Stimulated activated CD4-positive, alpha-beta T cell treated with anti-CD3 and anti-CD28 coated beads, Interleukin-1b, Interleukin-23, amount 100 ng/mL, for 24 hours (primary cell): ENCODE data around the gene XIST.
"Not testable (repeated sequence)": the region's sequence is repeated elsewhere in the genome, so short reads cannot be mapped to it uniquely, and the experiment has no call there.

ENCODE experiments used
- DNase-seq, 4 experiments: peaks; one replicate each; pipeline ENCODE4 v3.0.0-alpha.2; 2020; ENCODE audit warnings: low read depth in 4 of 4, low spot score in 1 of 4

The XIST gene

DNA sequence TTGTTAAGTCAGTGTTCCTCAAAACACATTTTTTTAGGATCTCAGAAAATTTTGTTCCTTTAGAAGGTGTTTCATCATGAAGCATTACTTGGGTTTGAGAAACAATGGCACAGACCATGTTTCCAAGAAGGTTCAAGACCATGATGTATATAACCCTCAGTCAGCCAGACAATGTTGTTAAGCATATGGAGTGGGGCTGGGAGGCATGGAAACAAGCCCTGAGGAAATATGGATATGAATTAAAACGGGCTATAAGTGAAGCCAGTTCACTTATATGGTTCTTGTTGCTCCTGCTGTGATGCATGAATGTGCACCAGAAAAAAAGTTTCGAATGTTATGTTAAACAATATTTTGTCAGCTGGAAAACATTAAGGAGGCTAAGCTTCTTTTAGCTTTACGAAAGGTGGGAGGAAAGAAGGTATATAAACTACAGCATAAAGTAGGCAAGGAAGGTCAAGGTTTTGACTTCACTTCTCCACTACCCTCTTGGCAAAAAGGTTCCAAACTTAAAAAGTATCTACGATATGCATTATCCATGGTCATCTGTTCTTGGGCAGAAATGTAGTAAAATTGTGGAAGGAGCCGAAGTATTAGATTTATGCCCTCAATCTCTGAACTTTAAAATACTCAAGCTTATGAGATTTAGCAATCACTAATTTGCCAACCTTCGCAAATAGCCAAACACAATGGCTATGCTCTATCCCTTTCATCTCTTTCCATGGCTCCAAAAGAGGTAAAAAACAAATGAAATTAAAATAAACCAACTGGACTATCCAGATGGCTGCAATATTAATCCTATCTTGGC, 12.2 kb downstream of the XIST start:
- DNase-seq, result no peak

DNA sequence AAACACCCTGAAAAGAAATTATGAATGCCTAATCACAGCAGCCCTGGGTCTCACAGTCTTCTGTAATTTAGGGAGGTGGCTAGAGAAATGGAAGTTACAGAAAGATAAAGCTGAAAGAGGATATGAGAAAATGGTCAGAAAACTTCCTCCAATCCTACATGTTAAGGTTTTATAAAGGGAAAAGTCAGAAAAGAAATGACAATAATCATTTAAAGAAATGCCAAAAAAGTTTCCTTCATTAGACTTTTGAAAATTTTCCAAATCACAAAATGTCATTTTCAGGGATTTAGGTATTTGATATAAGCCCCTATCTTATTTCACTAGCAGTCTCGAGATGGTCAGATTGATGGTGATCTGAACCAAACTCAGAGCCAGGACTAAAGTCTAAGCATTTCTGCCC, 13.4 kb downstream of the XIST start:
- no peak for DNase-seq

DNA sequence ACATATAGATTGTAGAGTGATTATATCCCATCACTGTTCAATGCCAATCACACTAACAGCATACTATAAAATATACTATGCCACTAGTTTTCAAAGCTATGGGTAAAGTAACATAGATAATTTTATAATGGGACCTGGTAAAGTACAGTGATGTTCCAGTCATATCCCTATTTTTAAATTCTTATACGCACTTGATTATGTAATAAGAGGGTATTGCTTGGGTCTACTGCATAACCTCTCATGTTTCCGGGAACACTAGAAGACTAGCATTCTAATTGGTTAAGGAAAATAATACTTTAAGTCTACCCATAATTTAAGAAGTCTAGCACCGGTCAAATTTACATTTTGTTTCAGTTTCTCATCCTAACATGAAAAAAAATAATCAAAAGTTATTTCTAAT, 14.4 kb downstream of the XIST start:
- no peak for DNase-seq

DNA sequence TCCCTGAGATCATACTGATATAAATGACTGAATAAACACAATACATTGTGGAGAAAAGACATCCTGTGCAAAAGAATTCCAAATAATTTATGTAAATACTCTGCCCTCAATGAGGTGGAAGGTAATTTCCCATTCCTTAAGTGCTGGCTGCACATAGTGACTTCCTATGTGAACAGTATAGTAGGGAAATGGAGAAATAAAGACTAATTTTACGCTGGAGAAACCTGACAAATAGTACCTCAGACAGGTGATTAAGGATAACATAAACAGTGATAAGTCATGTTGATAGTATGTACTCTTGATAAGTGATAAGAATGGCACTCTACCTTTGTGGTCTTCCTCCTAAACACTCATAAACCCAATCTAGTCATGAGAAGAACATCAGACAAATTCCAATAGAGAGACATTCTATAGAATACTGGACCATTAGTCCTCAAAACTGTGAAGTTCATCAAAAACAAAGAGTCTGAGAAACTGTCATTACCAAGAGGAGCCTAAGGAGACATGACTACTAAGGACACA, 15.5 kb downstream of the XIST start:
- no peak for DNase-seq

DNA sequence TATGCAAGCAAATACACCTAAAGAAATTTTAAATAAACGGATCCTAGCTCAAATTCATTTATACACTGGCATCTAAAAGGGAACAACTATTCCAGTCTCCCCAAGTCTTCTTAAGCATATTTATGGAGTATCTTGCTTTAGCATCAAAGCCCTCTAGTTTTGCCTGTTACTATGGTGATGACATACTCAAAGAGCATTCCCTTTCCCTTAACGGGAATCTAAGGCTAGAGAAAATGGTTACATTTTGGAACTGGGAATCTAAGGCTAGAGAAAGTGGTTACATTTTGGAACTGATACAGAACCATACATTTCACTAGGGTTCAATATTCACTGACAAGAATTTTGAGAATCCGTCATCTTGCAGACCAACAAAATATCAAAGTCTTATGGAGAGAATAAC, 18.3 kb downstream of the XIST start:
- no peak for DNase-seq

DNA sequence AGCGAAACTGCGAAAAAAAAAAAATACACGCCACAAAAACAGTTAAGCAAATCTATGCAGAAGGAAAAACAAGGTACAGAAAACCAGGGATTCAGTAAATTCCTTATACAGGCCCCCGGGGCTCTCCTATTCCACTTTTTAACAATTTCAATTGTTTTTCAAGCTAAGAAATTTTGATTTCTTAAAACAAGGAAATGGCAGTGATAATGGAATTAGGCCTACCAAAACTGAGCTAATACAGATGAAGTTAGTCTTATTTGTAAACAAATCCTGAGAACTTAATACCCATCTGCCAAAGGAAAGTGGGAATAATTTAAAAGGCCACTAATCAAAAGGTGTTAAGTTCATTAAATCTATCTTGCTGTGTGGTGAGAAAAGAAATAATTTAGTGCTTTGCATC, 20.2 kb downstream of the XIST start:
- DNase-seq, result no peak

DNA sequence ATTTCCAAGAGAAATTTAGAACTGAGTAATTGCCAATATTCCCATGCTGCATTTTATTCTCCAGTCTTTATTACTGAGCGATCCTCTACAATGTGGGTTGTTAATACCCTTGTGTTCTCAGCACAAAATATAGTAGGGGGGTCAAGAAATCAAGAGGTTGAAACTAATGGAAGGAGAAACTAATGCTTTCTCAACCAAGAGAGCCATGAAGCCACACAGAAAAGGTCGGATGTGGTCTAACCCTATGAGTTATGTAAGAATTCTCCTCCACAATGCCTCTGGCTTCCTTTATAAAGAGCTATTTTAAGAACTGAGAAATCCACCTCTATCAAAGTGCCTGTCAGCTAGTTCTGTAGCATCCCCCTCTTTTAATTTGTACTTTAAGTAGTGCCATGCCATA, 21.0 kb downstream of the XIST start:
- no peak for DNase-seq

DNA sequence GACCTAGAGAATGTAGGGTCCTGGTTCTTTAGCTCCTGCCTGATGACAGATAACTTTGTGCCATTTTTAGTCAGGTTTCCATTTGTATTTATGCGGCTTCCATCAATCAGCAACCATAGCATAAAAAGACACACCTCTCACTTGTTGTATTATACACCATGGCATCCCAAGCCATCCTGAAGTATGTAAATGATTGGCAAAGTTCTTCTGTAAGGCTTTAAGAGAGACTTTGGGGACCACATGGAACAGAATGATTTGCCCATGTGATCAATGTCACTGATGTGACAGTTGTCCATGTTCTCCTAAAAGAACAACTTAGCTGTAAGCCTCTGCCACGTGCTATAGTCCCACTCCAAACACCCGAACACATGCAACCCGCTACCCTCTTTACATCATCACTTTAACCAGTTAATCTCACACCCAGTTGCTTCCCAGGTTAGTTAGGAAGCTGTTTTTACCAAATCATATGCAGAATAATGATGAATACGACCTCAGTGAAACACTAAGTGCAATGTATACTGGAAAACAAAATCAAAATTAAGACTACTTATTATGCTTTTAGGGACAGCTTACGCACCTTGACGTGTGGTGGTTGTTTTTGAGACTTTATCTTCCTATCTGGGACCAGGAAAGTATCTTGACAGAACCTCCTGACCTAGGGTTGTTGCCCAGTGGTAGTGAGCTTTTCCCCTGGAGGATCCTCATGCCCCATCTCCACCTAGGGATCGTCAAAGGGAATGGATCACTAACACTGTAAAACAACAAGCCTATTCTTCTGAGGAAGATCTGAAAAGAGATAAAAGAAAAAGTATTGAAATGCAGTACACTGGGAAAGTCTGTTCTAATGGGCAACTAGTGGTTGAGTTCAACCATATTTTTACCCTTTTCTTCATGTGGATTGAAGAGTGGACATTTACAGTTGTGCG, 21.8 kb downstream of the XIST start:
- no peak for DNase-seq

DNA sequence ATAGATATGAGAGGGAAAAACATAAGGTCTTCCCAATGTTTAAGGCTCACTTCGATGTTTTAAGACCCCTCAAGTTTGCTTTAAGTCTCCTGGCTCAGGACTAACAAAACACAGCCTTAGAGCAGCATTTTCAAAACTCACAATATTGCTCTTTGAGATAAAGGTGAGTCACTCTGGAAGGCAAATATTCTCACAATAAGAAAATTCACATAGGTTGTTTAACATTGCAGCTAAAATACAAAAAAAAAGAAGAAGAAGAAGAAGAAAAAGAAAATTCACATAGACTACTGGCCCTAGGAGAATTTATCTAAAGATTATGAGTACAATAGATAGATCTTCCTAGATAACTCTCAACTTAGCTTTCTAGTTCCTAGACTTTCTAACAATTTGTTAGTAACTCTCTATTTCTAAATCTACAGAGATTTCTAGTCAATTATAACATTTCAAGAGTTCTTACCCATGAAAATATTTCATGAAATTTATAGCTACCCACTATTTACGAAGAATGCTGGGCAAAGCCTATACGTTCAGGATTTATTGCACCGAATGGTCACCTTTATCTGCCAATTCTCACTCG, 22.5 kb downstream of the XIST start:
- no peak for DNase-seq

DNA sequence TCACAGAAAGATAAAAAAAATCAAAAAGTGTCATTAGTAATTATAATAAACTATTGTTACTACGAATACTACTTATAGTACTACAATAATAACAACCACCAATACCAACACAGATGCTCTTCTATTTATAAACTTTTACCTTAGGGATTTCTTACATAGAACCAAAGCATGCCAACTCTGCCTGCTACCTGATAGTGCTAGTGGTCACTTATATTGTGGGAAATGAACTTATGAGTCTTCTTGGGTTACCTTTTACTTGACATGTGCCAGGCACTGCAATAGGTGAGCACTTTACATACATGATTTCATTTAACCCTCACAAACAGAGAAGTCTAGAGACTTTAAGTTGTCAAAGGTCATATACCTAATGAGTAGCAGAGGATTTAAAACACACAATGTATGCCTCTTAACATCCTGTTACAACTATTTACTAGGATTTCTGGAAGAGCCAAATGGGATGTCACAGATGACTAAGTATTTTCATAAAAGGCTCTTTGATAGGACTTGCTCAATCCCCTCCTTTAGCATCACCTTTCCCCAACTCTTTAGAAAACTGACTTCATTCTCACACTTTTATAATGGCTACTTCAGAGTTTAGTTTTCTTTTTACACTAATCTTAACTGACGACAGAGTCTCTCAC, 24.3 kb downstream of the XIST start:
- no peak for DNase-seq

DNA sequence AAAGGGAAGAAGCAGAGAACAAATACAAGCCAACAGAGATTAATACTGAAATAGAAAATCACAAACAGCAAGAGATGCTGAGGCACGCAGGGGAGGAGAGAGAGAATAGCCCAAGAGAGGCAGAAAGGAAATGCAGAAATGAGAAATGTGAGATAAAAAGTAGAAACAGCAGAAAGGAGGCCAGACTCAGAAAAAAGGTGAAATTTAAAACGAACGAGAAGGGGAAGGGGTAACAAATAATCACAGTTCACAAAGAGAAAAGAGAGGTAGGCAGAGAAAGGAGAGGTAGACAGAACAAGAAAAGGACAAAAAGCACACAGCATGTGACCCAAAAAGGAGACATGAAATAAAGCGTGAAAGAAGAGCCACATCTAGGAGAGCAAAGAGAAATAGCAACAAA, 25.1 kb downstream of the XIST start:
- no peak for DNase-seq

DNA sequence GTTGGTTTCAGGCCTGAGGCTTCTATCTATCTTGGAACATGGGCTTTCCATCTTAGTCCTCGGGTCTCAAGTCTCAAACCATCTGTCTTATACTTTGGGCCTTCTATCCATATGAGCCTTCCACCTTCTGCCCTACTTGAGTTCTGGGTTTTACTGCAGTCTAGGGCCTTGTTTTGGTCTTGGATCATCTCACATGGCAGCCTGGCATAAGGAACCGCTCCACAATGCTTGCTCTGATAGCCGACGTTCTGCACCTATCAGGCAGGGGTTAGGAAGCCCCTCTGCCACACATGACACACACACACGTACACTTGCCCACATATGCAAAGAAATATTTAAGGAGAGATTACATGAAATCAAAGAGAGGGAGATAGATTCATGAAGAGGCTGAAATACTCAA, 25.5 kb downstream of the XIST start:
- DNase-seq, result no peak

DNA sequence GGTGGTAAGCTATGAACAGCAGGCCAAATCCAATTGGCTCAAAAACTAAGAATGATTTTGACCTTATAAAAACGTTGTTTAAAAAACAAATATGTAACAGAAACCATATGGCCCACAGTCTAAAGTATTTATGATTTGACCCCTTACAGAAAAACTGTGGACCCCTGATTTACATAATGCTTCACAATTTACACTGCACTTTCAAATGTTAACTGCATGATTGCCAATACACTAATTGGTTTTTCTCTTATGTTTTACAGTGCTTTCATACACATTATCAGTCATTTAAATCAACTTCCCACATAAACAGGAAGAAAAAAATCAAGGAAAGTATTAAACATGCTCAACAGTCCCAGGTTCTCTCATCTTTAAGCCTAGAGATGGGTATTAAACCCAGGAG, 26.9 kb downstream of the XIST start:
- no peak for DNase-seq

DNA sequence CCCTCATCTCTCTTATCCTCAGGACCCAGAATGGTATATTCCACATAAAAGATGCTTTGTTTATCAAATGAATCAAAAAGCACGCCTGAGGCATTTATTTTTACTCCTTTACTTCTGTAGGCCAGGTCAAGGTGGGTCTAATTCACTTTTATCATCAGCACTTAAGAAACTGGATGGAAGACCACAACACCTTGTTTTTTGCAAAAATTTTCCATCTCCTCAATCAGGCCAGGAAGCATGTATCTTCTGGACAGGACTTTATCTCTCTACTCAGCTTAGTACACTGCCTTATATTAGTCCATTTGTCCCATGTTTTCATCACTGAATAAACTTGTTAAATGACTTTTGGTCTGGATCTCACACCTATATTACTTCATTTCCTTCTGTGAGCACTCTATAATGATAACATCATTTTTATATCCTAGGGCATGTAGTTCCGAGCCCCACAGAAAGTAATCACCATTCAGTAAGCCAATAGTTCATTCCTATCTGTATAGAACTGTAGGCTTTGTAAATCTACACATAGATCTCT, 29.0 kb downstream of the XIST start:
- no peak for DNase-seq

DNA sequence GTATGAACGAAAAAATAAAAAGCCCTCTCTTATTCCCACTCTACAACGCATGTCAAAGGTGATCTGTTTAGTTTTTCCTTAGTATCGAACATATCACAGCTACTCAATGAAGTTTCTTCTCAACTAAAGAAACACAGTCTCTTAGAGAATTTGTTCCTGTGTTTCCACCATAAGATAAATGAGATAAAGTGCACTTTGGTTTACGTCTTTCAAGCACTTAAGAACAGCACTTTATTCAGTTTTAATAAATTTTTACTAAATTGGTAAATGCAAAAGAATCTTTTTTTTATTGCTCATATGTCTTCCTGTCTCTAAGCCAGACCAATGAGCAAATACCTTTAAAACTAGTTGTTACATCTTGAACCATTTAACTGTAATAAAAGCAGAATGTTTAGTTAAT, 29.7 kb downstream of the XIST start:
- DNase-seq, result no peak

DNA sequence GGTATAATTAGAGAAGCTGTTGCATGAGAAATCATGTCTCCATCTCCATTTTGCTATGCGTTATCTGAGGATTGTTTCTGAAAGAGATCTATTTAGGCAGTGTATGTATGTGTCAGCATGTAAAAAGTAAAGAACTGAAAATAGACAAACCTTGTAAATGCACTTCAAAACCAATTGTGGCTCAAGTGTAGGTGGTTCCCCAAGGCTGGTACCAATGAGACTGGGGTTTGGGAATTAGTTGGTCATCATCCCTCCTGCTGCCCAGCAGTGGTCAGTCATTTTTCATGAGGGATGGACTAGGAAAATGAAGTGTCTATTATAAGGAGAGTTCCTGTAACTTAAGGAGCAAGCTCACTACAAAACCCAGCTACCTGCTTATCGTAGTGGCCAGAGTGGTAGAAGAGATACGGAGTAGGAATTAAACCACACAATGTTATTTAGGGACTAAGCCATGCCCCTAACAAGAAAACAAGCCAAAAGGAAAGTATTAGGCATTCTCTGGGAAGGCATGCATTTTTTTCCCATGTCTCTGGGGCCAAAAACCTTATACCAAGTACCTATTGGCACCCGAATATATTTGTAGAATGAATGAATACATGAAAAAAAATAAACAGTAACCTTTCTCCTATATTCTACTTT, 30.5 kb downstream of the XIST start:
- DNase-seq, result no peak

DNA sequence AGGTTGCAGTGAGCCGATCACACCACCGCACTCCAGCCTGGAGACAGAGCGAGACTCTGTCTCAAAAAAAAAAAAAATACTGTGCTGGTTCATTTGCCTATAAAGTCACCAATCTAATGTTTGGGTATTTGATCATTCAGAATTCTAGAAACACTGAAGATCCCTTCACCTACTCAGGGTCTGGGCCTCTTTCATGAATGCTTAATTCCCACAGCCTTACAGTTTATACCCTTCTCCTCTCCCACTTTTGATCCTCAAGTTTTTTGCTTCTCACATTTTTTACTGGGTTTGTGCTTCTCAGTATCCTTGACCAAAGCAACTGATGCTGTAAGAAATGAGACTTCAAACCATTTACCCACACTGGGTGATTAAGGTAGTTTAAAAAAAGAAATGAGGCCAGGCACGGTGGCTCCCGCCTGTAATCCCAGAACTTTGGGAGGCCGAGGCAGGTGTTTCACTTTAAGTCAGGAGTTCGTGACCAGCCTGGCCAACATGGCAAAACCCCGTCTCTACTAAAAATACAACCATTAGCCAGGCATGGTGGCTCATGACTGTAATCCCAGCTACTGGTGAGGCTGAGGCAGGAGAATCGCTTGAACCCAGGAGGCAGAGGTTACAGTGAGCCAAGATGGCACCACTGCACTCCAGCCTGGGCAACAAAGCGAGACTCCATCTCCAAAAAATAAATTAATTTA, 32.5 kb downstream of the XIST start:
- not testable (repeated sequence) for DNase-seq

DNA sequence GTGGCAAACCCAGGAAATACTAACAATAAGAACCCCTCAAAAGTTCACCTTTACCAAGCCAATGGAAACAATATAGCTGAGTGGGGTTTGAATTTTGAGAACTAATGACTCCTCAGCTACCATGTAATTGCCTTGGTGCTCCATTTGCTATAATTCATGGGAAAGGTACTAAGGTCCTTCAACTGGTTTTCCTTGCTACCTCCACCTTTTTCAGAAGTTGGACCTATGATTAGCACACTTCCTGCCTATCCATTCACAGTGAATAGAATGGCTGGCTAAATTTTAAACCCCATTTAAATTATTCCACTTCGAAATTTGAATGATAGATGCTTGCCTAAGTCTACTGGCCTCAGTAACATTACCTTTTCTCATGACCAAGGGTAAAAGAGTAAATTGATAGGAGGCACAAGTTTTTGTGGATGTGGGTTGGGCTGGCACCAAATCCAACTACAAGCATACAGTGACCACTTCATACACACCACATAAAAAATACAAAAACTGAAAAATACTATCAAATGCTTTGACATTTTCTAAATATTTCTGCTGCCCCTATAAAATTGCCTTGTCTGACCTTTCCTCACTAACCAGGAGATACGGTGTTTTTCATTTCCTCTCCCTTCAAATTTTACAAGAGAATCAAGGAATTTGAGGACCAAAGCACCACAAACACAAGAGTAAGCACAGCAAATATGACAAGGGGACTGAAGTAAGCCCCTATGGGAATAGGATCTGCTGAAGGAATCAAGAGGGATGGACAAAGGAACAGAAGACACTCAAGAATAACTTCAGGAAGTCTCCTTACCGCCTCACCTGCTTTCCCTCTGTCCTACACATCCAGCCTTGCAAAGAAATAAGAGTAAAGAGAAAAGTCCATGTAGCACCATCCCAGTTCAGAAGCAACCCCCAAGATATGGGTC, 34.1 kb downstream of the XIST start:
- DNase-seq, result no peak
